Heart left ventricle (tissue), 16 donors: Measurements from ENCODE around the gene DYNC1I1. TPM values are rescaled to one million over a fixed set of nuclear protein-coding genes. Genes with fewer than 3 reads are reported as not detected.
A peak's percentile ranks its signal among the peaks of the same experiment; 100 is the strongest.

Experiments
- ATAC-seq, 4 donors: fragments of 200-7000 bp; cut with Tn5 transposase; one replicate each; pipeline ENCODE4 v1.9.1; 2020 to 2022; ENCODE audit warnings: moderate library complexity in 4 of 4, mild to moderate bottlenecking in 3 of 4, moderate number of reproducible peaks in 1 of 4
- DNase-seq, 5 donors: peaks; one replicate each; pipeline ENCODE4 v3.0.0-alpha.2; 2020
- H3K27ac ChIP-seq, 12 donors: fragments of 200-600 bp; sonication (generic) in 4 of 12; one replicate each; pipeline versions ENCODE4 v1.5.0 to v1.8.0; 2016 to 2022; ENCODE audit warnings: mild to moderate bottlenecking in 2 of 12
- H3K27me3 ChIP-seq, 9 donors: fragments of 200-600 bp; sonication (generic) in 2 of 9; one replicate each; pipeline versions ENCODE4 v1.5.1 to v1.8.0; 2016 to 2022; ENCODE audit warnings: mild to moderate bottlenecking in 3 of 9
- H3K36me3 ChIP-seq, 9 donors: fragments of 200-600 bp; sonication (generic) in 2 of 9; one replicate each; pipeline versions ENCODE4 v1.5.0 to v1.8.0; 2018 to 2022; ENCODE audit warnings: mild to moderate bottlenecking in 2 of 9
- H3K4me1 ChIP-seq, 12 donors: fragments of 200-600 bp; sonication (generic) in 4 of 12; one replicate each; pipeline versions ENCODE4 v1.5.0 to v1.8.0; 2016 to 2022; ENCODE audit warnings: mild to moderate bottlenecking in 3 of 12
- H3K4me3 ChIP-seq, 12 donors: fragments of 200-600 bp; sonication (generic) in 4 of 12; one replicate each; pipeline versions ENCODE4 v1.5.0 to v1.8.0; 2017 to 2022; ENCODE audit warnings: mild to moderate bottlenecking in 9 of 12, moderate library complexity in 4 of 12
- H3K9me3 ChIP-seq, 12 donors: fragments of 200-600 bp; sonication (generic) in 4 of 12; one replicate each; pipeline versions ENCODE4 v1.5.0 to v1.8.0; 2016 to 2022; ENCODE audit warnings: mild to moderate bottlenecking in 1 of 12
- CTCF ChIP-seq, 12 donors: fragments of 200-600 bp; sonication (generic) in 4 of 12; IDR thresholded peaks; one replicate each; pipeline versions ENCODE4 v1.5.0 to v1.8.0; 2018 to 2022; ENCODE audit warnings: antibody characterized with exemption in 12 of 12, mild to moderate bottlenecking in 5 of 12
- POLR2A ChIP-seq, 2 donors: fragments of 450-650 bp; IDR thresholded peaks; one replicate each; pipeline ENCODE4 v1.6.1; 2017; ENCODE audit warnings: antibody characterized with exemption in 2 of 2, mild to moderate bottlenecking in 2 of 2, moderate library complexity in 2 of 2
- WGBS, 4 donors: extraction: QIAGEN DNeasy Blood & Tissue Kit in 2 of 4; methylation state at CpG; one replicate each; pipeline versions ENCODE4 v1.1.5 to v1.1.7; 2013 to 2018; 5-methylcytosine and 5-hydroxymethylcytosine counted together
- intact Hi-C, 10 donors: fragments of 100-400 bp; cut with DNase I; formaldehyde crosslinking; loops; one replicate each; pipeline versions ENCODE4 v1.11.1 to v1.14.2; 2022
- polyA plus RNA-seq, 2 donors: library from polyadenylated mRNA; stranded (reverse); fragments of 200-250 nt; gene quantifications; one replicate each; pipeline ENCODE4 v1.2.3, GENCODE V29; 2013
- total RNA-seq, 9 donors: library from RNA; depleted of rRNA in 2 of 9; stranded (reverse); fragments of >200 nt in 2 of 9; fragmentation: NEBNext Ultra II Directional in 3 of 9; extraction: Animal tissue kit (Norgen Biotek cat#: 25700) in 3 of 9; gene quantifications; one replicate each; pipeline versions ENCODE4 v1.1.0 to v1.2.4, GENCODE V29; 2016 to 2023
- donor health status: ischemic (EF 13 %, LVEDD 7.1; RV severe dilation, severe dysfunction).
- donor health status: healthy with polysubstance abuse.
- donor health status: DM: no; HTN: yes; CAD: no.
- donor health status: DM: no; HTN: no; CAD: no.
- donor health status: ischemic (EF 25% LVEDD 6.9; RV normal size, moderate dysfunction).
- donor health status: ischemic (EF 25% LVEDD 5.7; RV mildly dilated, moderate dysfunction).
- donor health status: healthy.
- donor health status: DM: yes; HTN: yes; CAD: no.
- donor health status: ischemic (EF 35%, LVEDD 5.7; RV mildly dilated, moderate dysfunction).
- donor health status: nonischemic (EF 11% LVEDD 7.7; RV severe dilation, severe dysfunction).
- donor health status: DM: yes; HTN: yes; CAD: no.
- donor health status: PGD.
- donor health status: ischemic (EF 29% LVEDD 5.4; RV normal size, mild dysfunction).
- donor health status: nonischemic (EF 23%, LVEDD 6.1; RV moderate dilation, normal function).

The DYNC1I1 gene
- total and polyA plus RNA-seq, 11 donors = 6.1 to 46.8 (median 30.6) TPM

GRCh38 chr7:95871896-95872295, 99.5 kb downstream of the DYNC1I1 start:
- H3K36me3 ChIP-seq = peaks cover 0 to 10% (median 0%) of the 10 kb centered on the region in 9 donors
- no peak overlapping the region for H3K4me3 ChIP-seq
- DNase-seq (peak in 1 of 5 donors; percentile 56), ATAC-seq (no peak)
- 88 to 96% (median 90%) methylated on average over 9 of the region's 9 CpGs for WGBS, 4 donors
- H3K27ac ChIP-seq = no peak overlapping the region
- no peaks in the 10 kb centered on the region for H3K27me3 ChIP-seq
- peaks cover 0 to 14% (median 7%) of the 10 kb centered on the region in 12 donors for H3K4me1 ChIP-seq
- intact Hi-C loops = loop anchor here (1.0 to 10.0 kb wide), 6 partner anchors 145 to 347 kb away; no protein-coding TSS in a partner anchor
- no peaks in the 10 kb centered on the region for H3K9me3 ChIP-seq
- no peak for TF ChIP-seq POLR2A (IDR thresholded peaks at IDR 0.05)
- TF ChIP-seq CTCF (IDR thresholded peaks at IDR 0.05) = no peak

- TF ChIP-seq CTCF (IDR thresholded peaks at IDR 0.05) = no peak
- no peak for TF ChIP-seq POLR2A (IDR thresholded peaks at IDR 0.05)
- WGBS, 4 donors = 81 to 86% (median 85%) methylated on average over 3 of the region's 3 CpGs
- Histone ChIP-seq H3K27ac (no peak overlapping the region), H3K27me3 (no peaks in the 10 kb centered on the region), H3K4me1 (peaks cover 0 to 14% (median 7%) of the 10 kb centered on the region in 12 donors), H3K4me3 (no peak overlapping the region), H3K9me3 (peaks cover 0 to 12% (median 0%) of the 10 kb centered on the region in 12 donors), H3K36me3 (peaks cover 0 to 10% (median 0%) of the 10 kb centered on the region in 9 donors)
- ATAC-seq (no peak), DNase-seq (no peak)
- intact Hi-C loops = loop anchor here in 3 of 10 donors (5.0 to 10.0 kb wide), 3 partner anchors 147 to 349 kb away; no protein-coding TSS in a partner anchor
Observed at GRCh38 chr7:95874129-95874528, 101.8 kb downstream of the DYNC1I1 start.

- no peak overlapping the region for H3K4me3 ChIP-seq
- whole genome bisulfite sequencing, 4 donors = 58 to 76% (median 64%) methylated on average over 4 of the region's 4 CpGs
- DNase-seq (no peak), ATAC-seq (peak; percentile 35 to 72 (median 58))
- peaks cover 0 to 12% (median 0%) of the 10 kb centered on the region in 12 donors for H3K9me3 ChIP-seq
- H3K27ac ChIP-seq = peak overlapping the region in 2 of 12 donors; percentile 10 to 14
- intact Hi-C loops = loop anchor here in 3 of 10 donors (5.0 to 10.0 kb wide), 3 partner anchors 147 to 350 kb away; no protein-coding TSS in a partner anchor
- H3K4me1 ChIP-seq = peaks cover 0 to 14% (median 7%) of the 10 kb centered on the region in 12 donors
- TF ChIP-seq CTCF (IDR thresholded peaks at IDR 0.05) = no peak
- no peak for TF ChIP-seq POLR2A (IDR thresholded peaks at IDR 0.05)
- H3K36me3 ChIP-seq = peaks cover 0 to 10% (median 0%) of the 10 kb centered on the region in 9 donors
- H3K27me3 ChIP-seq = no peaks in the 10 kb centered on the region
Observed at GRCh38 chr7:95874541-95875265, 102.3 kb downstream of the DYNC1I1 start.

GRCh38 chr7:95875519-95875918, 103.2 kb downstream of the DYNC1I1 start:
- Histone ChIP-seq H3K27ac (no peak overlapping the region), H3K27me3 (no peaks in the 10 kb centered on the region), H3K4me1 (peaks cover 0 to 14% (median 7%) of the 10 kb centered on the region in 12 donors), H3K9me3 (peaks cover 0 to 12% (median 0%) of the 10 kb centered on the region in 12 donors), H3K36me3 (peaks cover 0 to 4% (median 0%) of the 10 kb centered on the region in 9 donors), H3K4me3 (no peak overlapping the region)
- intact Hi-C loops = loop anchor here in 1 of 10 donors (10.0 kb wide), 1 partner anchor 351 kb away; no protein-coding TSS in a partner anchor
- no peak for TF ChIP-seq POLR2A (IDR thresholded peaks at IDR 0.05)
- no peak for TF ChIP-seq CTCF (IDR thresholded peaks at IDR 0.05)
- ATAC-seq (peak in 2 of 4 donors; percentile 41 to 47), DNase-seq (no peak)
